HG02642 (cell line): ENCODE results near the gene PPP2R5C.
A peak's percentile ranks its signal among the peaks of the same experiment; 100 is the strongest.

Source experiments
- ATAC-seq: cut with Tn5 transposase; IDR thresholded peaks from one replicate; pipeline ENCODE4 v1.9.1; 2021; ENCODE audit warnings: mild to moderate bottlenecking; ENCODE audit not compliant: unreplicated experiment, poor library complexity

PPP2R5C gene

DNA sequence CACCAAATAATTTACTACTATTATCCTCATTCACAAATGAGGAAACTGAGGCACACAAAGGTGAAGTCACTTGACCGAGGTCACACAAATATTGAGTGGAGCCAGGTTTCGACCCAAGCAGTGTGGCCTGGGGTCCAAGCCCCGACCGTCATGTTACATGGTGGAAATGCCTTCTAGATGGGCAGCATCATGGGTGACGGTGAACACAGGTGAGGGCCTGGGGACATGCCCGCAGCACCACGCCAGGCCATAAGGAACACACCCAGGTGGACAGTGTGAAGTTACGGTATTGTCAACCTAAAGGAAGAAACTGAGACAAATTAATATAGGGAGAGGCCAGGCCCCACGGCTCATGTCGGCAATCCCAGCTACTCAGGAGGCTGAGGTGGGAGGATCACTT lies 167.6 kb downstream of the PPP2R5C start:
- ATAC-seq = no peak

- ATAC-seq = no peak
These were observed 168.4 kb downstream of the PPP2R5C start for GRCh38 chr14:101929946-101930345.

DNA sequence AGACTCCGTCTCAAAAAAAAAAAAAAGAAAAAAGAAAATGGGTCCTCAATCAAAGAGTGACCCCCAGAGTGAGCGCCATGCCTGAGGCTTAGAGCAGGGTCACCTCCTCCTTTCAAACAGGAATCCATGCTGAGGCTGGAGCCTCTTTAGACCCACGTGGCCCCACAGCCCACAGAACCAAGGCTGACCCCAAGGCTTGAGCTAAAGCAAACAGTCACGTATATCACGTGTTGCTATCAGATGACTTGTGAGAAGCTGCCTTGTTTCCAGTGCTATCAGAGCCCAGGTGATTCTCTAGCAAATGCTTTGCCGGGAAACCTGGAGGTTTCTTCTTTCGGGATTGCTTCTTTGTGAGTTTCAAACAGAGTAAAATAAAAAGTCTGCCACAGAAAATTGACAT lies 171.2 kb downstream of the PPP2R5C start:
- no peak for ATAC-seq

GRCh38 chr14:101933209-101933608 lies 171.7 kb downstream of the PPP2R5C start:
- no peak for ATAC-seq

DNA sequence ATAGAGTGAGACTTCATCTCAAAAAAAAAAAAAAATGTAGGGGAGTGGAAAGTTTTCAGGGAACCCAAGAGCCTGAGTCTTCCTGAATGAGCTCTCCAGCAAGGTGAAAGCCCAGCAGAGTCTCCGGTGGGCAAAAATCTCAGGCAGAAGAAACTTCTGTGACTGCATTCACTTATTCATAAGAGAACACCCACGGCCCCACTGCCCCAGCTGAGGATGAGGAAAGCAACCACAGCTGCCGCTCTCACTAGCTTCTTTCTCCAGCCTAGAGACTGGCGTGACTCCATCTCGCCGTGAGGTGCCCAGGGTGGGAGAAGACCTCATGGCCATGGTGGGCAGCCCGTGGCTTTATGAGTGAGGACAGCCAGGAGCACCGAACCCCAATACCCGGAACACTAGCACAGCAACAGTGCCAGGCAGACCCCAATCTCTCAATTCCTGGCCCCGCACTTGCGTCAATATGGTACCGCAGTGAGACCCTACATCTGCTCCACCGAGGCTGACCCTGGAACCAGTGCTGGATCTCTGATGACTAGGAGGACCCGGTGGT lies 173.2 kb downstream of the PPP2R5C start:
- no peak for ATAC-seq

GRCh38 chr14:101937926-101938767 lies 176.6 kb downstream of the PPP2R5C start:
- ATAC-seq = no peak

GRCh38 chr14:101939646-101940170 lies 178.2 kb downstream of the PPP2R5C start:
- no peak for ATAC-seq

DNA sequence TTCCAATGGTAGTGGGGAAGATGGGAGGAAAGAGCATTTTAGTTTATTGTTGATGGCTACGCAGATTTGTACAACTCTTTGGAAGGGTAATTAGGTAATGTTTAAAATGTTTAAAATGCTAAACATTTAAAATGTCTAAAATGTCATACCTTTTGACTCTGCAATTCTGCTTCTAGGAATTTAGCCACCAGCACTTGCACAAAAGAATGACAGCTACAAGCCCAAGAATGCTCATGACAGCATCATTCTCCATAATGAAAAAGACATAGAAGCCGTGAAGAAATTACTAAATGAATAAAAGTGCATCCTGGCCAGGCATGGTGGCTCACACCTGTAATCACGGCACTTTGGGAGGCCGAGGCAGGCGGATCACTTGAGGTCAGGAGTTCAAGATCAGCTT lies 182.9 kb downstream of the PPP2R5C start:
- no peak for ATAC-seq

DNA sequence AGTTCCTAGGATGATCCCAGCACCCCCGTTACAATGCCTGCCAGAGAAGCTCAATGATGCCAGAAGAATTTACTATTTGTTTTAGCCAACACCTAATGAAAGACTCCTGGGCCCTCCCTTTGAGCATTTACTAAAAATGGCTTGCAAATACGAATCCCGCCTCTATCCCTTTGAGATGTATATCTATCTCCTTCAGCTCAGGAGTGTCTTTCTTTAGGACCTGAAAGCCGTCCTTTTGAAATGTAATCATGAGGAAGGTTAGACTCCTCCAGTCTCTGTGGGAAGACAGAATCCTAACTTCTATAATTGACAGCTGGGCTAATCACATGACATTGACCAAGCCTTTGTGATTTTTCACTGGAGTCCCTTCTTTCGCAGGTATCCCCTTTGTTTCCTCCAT lies 183.7 kb downstream of the PPP2R5C start:
- ATAC-seq = no peak

- ATAC-seq = peak; percentile 1
These were observed 186.0 kb downstream of the PPP2R5C start for GRCh38 chr14:101947577-101947903.

DNA sequence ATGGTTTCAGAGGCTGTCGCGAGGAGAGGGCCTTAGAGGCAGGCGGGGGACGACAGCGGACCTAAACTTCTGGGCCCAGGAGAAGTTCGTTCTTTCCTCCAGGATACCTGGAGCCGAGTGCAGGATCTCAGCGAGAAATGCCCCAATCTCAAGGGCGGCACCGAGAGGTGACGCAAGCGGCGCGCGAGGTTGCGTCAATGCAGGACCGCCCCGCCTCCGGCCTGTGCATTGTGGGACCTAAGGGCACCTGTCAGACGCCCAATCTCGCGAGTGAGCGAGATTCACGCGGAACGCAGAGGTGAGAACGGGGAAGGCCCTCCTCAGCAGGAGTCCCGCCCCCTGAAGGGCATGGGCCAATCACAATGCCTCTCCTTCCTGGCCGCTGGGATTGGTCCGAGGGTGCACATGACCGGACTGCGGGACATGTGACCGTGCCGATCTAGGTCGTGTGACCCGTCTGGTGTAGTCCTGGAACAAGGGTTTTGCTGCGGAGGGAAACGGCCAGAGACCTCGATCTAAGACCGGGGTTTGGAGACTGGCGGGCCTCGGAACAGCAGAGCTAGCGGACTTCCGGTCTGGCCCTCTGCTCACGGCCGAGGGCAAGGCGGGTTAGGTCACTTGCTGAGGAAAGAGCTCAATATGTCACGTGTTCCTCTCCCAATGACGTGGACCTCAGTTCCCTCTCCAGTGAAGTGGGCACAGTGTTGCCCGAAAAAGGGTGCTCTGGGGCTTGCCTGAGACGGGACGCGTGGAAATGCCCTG lies 186.6 kb downstream of the PPP2R5C start:
- ATAC-seq = peak; percentile 96

- ATAC-seq = no peak
These were observed 187.2 kb downstream of the PPP2R5C start for GRCh38 chr14:101948666-101949216.

GRCh38 chr14:101950100-101950499 lies 188.6 kb downstream of the PPP2R5C start:
- no peak for ATAC-seq

- no peak for ATAC-seq
These were observed 189.2 kb downstream of the PPP2R5C start for GRCh38 chr14:101950516-101951215.

GRCh38 chr14:101953151-101953550 lies 191.6 kb downstream of the PPP2R5C start:
- no peak for ATAC-seq

- ATAC-seq = no peak
These were observed 193.0 kb downstream of the PPP2R5C start for GRCh38 chr14:101954501-101954900.

DNA sequence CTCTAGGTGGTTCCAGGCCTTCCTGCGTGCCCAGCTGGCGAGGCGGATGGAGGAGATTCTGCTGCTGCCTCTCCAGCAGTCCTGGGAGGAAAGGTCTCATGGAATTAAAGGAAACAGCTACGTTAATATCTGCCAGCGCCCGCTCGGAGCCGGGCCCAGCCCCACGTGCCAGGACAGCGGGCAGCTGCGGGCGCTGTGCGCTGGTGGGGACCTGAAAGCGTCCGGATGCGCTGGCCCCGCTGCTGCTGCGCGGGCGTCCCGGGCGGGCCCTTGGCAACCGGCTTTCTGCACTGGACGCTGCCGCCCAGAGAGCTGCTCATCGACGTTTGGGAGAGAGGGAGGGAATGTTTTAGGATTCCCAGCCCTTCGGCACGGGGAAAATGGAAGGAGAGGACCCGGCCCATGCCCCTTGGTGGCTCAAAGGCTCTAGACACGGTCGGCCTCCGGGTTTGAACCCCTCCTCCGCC lies 194.2 kb downstream of the PPP2R5C start:
- ATAC-seq = no peak

DNA sequence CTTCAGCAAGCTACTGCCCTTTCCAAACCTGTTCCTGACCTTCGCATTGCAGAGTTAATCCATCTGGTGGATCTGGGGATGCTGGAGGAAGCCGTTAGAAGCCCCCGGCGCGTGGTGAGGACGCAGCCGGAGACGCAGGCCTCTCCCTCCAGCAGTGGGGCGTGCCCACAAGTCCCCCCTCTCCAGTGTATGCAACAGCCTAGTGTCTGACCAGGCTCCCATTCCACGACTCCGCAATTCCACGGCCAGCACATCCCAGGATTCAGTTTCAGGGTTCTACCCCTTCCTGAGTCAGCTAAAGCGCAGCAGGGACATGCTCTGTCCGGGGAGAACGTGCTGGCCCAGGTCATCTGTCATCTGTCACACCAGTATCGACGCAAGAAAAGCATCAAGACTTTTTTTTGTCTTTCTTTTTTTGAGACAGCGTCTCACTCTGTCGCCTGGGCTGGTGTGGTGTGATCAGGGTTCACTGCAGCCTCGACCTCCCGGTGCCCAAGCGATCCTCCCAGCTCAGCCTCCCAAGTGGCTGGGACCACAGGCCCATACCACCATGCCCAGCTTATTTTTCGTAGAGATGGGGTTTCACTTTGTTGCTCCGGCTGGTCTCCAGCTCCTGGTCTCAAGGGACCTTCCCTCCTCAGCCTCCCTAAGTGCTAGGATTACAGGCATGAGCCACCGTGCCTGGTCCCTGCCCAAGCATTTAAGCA lies 194.8 kb downstream of the PPP2R5C start:
- ATAC-seq = no peak

DNA sequence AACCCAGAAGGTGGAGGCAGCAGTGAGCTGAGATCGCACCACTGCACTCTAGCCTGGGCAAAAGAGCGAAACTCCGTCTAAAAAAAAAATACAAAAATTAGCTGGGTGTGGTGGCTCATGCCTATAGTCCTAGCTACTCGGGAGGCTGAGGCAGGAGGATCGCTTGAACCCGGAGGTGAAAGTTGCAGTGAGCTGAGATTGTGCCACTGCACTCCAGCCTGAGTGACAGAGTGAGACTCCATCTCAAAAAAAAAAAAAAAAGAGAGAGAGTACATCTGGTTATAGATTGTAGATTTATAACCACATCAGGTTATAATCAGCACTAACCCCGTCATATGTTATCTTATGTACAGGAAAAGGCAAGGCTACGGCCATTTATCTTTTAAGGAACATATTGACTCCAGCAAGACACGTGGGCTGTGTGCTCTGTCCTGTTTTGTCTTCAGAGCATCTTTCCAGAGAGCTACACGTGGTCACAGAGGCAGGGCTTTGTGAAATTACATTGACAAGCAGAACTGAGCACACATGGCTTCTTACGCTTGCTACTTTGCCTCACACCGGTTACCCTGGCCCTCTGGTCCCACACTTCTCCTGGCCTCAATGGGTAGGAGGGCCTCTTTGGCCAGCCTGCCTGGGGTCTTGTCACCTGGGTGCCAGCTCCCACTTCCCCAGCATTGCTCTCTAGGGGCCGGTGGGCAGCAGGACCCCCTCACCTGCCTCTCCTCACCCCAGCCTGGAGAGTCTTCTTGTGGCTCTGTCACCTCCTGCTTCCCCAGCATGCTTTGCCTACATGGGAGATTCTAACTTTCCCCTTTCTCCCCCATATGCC lies 196.1 kb downstream of the PPP2R5C start:
- no peak for ATAC-seq
